Stimulated activated CD4-positive, alpha-beta T cell treated with anti-CD3 and anti-CD28 coated beads, Interleukin-2, amount 100 ng/mL, for 48 hours (primary cell): ENCODE data around the gene GTF3C2.
"Not testable (repeated sequence)": the region's sequence is repeated elsewhere in the genome, so short reads cannot be mapped to it uniquely, and the experiment has no call there.

Experiments used
- DNase-seq, 2 donors: peaks; one replicate each; pipeline ENCODE4 v3.0.0-alpha.2; 2020

GTF3C2 gene

GRCh38 chr2:27370816-27371620 is 14.5 kb upstream of the GTF3C2 start:
- DNase-seq = peak in 1 of 2 donors; percentile 15

- peak; percentile 97 to 98 for DNase-seq
Observed at GRCh38 chr2:27370026-27370815, 13.7 kb upstream of the GTF3C2 start, which contains the start of the genes EIF2B4 and SNX17. Gene EIF2B4 (minus strand): TSS chr2:27370338. CDS start chr2:27370314, 24 bp downstream. Gene SNX17 (plus strand): TSS chr2:27370616. CDS start chr2:27370744, 128 bp downstream.

DNA sequence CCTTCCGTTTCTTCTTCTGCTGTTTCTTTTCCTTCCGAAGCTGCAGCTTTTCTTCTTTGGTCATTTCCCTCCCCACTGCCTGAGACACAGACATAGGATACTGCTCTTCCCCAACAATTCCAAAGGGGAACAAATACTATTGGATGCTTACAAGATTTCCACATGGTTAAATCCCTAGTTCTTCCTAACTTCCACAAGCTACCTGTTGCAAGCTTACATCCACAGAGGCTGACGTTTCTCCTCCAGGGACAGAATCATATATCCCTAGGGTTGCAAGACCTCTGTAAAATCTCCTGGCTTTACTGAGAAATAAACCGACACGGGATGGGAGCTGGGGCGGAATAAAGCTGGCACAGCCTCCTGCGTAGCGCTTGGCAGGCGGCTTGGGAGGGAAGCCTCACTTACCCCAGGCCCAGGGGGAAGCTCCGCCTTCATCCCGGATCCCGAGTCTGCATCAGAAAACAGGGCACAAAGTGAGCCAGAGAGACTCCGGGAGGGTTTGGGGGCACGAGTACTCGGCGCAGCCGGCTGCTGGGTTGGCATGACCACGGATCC is 13.0 kb upstream of the GTF3C2 start:
- DNase-seq = no peak

DNA sequence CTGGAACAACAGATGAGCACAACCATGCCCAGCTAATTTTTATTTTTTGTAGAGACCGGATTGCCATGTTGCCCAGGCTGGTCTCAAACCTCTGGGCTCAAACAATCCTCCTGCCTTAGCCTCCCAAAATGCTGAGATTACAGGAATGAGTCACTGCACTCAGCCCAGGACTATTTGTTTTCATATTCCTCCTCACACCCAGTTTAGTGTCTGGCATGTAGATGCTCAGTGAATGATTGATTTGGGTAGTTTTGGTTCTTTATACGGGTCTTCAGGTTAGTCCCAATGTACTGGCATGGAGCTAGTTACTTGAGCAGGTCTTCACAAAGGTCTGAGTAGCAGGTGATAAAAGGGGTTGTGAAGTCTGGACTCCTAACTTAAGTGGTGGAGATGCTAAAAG is 7.4 kb upstream of the GTF3C2 start:
- no peak for DNase-seq

DNA sequence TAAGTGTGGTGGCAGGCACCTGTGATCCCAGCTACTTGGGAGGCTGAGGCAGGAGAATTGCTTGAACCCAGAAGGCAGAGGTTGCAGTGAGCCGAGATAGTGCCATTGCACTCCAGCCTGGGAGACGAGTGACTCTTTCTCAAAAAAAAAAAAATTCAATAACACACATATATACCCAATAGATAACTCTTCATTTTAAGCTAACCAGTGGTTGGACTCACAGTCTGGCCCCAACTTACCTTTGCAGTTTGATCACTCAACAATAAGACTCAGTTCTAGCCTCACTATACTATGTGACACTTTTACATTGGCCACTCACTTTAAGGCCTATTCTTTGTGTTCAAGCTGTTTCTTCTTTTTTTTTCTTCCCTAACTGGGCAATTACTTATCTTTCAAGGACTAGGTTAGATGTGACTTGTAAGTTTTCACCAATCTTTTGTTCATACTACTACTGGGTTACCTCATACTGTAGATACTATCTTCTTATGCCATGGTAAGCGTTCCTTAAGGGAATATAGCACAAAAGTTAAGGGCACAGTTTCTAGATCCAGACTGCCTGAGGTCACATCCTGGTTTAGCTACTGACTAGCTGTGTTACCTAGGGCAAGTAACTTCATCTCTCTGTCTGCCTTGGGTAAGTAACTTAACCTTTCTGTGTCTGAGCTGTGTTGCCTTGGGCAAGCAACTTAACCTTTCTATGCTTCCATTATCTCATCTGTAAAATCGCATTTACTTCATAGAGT is 6.3 kb upstream of the GTF3C2 start:
- DNase-seq = no peak

DNA sequence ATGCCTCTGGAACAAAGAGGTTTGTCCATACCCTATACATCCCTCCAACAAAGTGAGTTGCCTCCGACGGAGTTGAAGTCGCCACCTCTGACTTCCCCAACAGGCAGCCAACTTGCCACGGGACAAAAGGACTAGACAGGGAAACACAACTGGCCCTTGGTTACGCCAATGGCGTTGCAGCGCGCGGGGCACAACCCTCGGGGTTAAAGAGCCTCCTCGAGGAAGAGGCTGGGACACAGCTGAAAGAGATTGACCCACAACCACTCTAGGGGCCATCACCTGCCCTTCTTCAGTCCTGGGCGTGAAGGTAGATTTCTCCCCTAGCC is 545 bp downstream of the GTF3C2 start:
- DNase-seq = no peak

GRCh38 chr2:27354597-27354927 is 2.0 kb downstream of the GTF3C2 start:
- no peak for DNase-seq

- no peak for DNase-seq
Observed at GRCh38 chr2:27353762-27354596, 2.6 kb downstream of the GTF3C2 start.

- not testable (repeated sequence) for DNase-seq
Observed at GRCh38 chr2:27353386-27353761, 3.2 kb downstream of the GTF3C2 start.

GRCh38 chr2:27351802-27352598 is 4.6 kb downstream of the GTF3C2 start:
- no peak for DNase-seq

GRCh38 chr2:27350106-27350693 is 6.4 kb downstream of the GTF3C2 start:
- no peak for DNase-seq

DNA sequence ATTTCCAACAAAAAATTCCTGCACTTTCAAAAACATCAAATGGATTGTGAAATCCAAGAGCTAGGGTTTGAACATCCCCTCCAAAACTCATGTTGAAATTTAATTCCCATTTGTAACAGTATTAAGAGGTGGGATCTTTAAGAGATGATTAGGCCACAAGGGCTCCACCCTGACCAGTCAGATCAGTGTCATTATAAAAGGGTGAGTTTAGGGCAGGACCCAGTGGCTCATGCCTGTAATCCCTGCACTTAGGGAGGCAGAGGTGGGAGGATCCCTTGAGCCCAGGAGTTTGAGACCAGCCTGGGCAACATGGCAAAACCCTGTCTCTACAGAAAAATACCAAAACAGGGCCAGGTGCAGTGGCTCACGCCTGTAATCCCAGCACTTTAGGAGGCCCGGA is 8.9 kb downstream of the GTF3C2 start:
- DNase-seq = no peak

GRCh38 chr2:27336173-27336572 is 20.4 kb downstream of the GTF3C2 start:
- no peak for DNase-seq

DNA sequence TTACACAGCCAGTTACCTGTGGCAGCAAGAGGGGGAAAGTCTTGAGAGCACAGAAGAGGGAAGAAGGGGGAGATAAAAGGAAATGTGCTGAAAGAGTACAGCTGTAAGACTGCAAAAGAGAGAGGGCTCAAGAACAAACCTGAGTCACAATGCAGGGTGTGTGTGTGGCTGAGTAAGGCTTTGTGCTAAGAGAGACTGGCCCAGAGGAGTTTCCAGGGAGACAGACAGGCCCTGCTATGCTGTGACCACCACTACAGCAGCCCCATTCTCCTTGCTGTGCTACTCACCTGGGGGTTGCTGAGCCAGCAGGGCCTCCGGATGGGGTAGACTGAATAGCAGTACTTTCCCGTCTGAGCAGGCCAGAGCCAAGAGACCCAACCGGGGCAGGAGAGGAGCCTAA is 21.3 kb downstream of the GTF3C2 start:
- no peak for DNase-seq

GRCh38 chr2:27324720-27325119 is 31.8 kb downstream of the GTF3C2 start:
- no peak for DNase-seq

GRCh38 chr2:27323596-27324285 is 32.8 kb downstream of the GTF3C2 start:
- DNase-seq = no peak

GRCh38 chr2:27322766-27323595 is 33.6 kb downstream of the GTF3C2 start, which contains the start of gene MPV17:
Gene MPV17 (minus strand): TSS chr2:27323097. CDS start chr2:27322517, 580 bp downstream.
- peak; percentile 78 to 84 for DNase-seq

DNA sequence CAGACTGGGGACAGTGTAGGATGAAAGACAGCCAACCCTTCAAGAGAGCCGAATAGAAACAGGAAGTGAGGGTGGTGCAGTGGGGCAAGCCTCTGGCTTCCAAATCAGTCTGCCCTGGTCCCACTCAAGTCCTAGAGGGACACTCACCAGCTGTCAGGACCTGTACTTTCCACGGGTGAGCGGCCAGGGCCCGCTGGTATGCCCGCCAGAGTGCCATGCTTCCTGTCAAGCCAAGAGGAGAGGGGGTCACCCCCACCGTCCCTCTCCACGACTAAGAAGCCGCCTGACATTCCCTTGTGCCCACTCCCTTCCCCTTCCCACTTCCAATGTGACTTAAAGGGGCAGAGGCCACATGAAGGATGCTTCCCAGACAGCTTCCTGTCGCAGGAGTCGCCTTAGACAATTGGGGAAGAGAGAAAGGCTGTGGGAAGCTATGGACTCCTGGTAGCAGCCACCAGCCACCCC is 34.2 kb downstream of the GTF3C2 start:
- no peak for DNase-seq

- no peak for DNase-seq
Observed at GRCh38 chr2:27320958-27321543, 35.5 kb downstream of the GTF3C2 start.
